Ovary (tissue), 9 donors: ENCODE data around the gene SRC. TPM values are rescaled to one million over a fixed set of nuclear protein-coding genes. Genes with fewer than 3 reads are reported as not detected.
"Not testable (repeated sequence)": the region's sequence is repeated elsewhere in the genome, so short reads cannot be mapped to it uniquely, and the experiment has no call there.

Experiments used
- DNase-seq, 5 donors: peaks; one replicate each; pipeline ENCODE4 v3.0.0-alpha.2; 2019 to 2020
- H3K27ac ChIP-seq, 2 donors: fragments of 200-600 bp; one replicate each; pipeline versions ENCODE4 v1.5.1 to v1.8.0; 2019 to 2022
- H3K27me3 ChIP-seq: fragments of 200-600 bp; one replicate; pipeline ENCODE4 v1.8.0; 2022
- H3K36me3 ChIP-seq: fragments of 200-600 bp; sonication (generic); one replicate; pipeline ENCODE4 v1.5.1; 2019
- H3K4me1 ChIP-seq: one replicate; pipeline ENCODE4 v1.8.1; 2013; ENCODE audit warnings: mild to moderate bottlenecking, moderate library complexity; ENCODE audit not compliant: insufficient read depth
- H3K4me3 ChIP-seq: fragments of 200-600 bp; sonication (generic); one replicate; pipeline ENCODE4 v1.5.1; 2017
- H3K9me3 ChIP-seq, 2 donors: fragments of 200-600 bp in 1 of 2; sonication (generic) in 1 of 2; one replicate each; pipeline versions ENCODE4 v1.5.1 to v1.8.1; 2013 to 2019; ENCODE audit warnings: mild to moderate bottlenecking in 1 of 2, moderate library complexity in 1 of 2
- CTCF ChIP-seq, 3 donors: fragments of 450-650 bp in 2 of 3; fragments of 200-600 bp in 1 of 3; IDR thresholded peaks; one replicate each; pipeline versions ENCODE4 v1.5.1 to v1.8.0; 2016 to 2022; ENCODE audit warnings: antibody characterized with exemption in 3 of 3, mild to moderate bottlenecking in 1 of 3
- EP300 ChIP-seq: sonication (generic); formaldehyde crosslinking; IDR thresholded peaks from one replicate; pipeline ENCODE4 v1.6.1; 2017; ENCODE audit warnings: antibody characterized with exemption
- POLR2A ChIP-seq: fragments of 450-650 bp; IDR thresholded peaks from one replicate; pipeline ENCODE4 v1.6.1; 2017; ENCODE audit warnings: antibody characterized with exemption, mild to moderate bottlenecking, moderate library complexity
- WGBS, 3 donors: extraction: QIAGEN DNeasy Blood & Tissue Kit in 1 of 3; methylation state at CpG; one replicate each; pipeline versions ENCODE4 v1.1.5 to v1.1.7; 2013 to 2017; 5-methylcytosine and 5-hydroxymethylcytosine counted together
- intact Hi-C, 4 donors: fragments of 100-400 bp; cut with DNase I; formaldehyde crosslinking; loops; one replicate each; pipeline versions ENCODE4 v1.11.0 to v1.15.1; 2022 to 2023
- polyA plus RNA-seq, 2 donors: library from polyadenylated mRNA; stranded (reverse); fragments of 200-250 nt in 1 of 2; fragments of 350-450 nt in 1 of 2; fragmentation: Illumina TruSeq in 1 of 2; extraction: RNeasy Lipid Tissue Mini Kit (QIAGEN cat#74804) in 1 of 2; gene quantifications; one replicate each; pipeline ENCODE4 v1.2.3, GENCODE V29; 2013 to 2014
- total RNA-seq, 7 donors: library from RNA; depleted of rRNA in 2 of 7; stranded (reverse); fragments of >200 nt in 2 of 7; fragmentation: NEBNext Ultra II Directional in 3 of 7; extraction: Animal tissue kit (Norgen Biotek cat#: 25700) in 3 of 7; gene quantifications; one replicate each; pipeline versions ENCODE4 v1.1.0 to v1.2.4, GENCODE V29; 2016 to 2023
- donor health status: DM: no; HTN: no; CAD: no; lungs with moderate emphysema.
- donor health status: DM: no; HTN: no; CAD: no.
- donor health status: Bipolar disorder and iron deficiency.
- donor health status: DM: yes; HTN: yes; CAD: no.
- donor health status: DM: no; HTN: no; CAD: no.
- donor health status: DM: yes; HTN: yes; CAD: no.

Gene SRC
- total and polyA plus RNA-seq, 9 donors = 17.0 to 72.7 (median 34.7) TPM

GRCh38 chr20:37339208-37339607 lies 6.7 kb upstream of the SRC start:
- 79 to 83% (median 80%) methylated on average over 4 of the region's 4 CpGs for WGBS, 3 donors
- Histone ChIP-seq H3K36me3 (no peaks in the 10 kb centered on the region), H3K9me3 (no peaks in the 10 kb centered on the region), H3K27me3 (no peaks in the 10 kb centered on the region), H3K27ac (no peak overlapping the region), H3K4me3 (no peak overlapping the region), H3K4me1 (peaks cover 9% of the 10 kb centered on the region)
- no peak for DNase-seq
- intact Hi-C loops = loop anchor here in 1 of 4 donors (5.0 kb wide), 1 partner anchor 52 kb away; the partner anchor contains the start of gene MANBAL
- TF ChIP-seq EP300 (no peak), CTCF (IDR thresholded peaks at IDR 0.05) (no peak), POLR2A (no peak)

- not testable (repeated sequence) for H3K27me3 ChIP-seq, H3K9me3 ChIP-seq, H3K4me3 ChIP-seq, H3K4me1 ChIP-seq, H3K36me3 ChIP-seq, H3K27ac ChIP-seq
- 94 to 95% (median 94%) methylated on average over 7 of the region's 7 CpGs for WGBS, 3 donors
- peak in 1 of 5 donors; percentile 7 for DNase-seq
- intact Hi-C loops = loop anchor here in 2 of 4 donors (5.0 to 10.0 kb wide), 2 partner anchors 45 to 52 kb away; partner anchors contain the start of gene MANBAL (in 1 of the 2)
These were observed 6.2 kb upstream of the SRC start for GRCh38 chr20:37339764-37340109.

- H3K4me3 ChIP-seq = no peak overlapping the region
- 69 to 82% (median 76%) methylated on average over 6 of the region's 6 CpGs for WGBS, 3 donors
- intact Hi-C loops = loop anchor here in 1 of 4 donors (10.0 kb wide), 1 partner anchor 46 kb away; no protein-coding TSS in a partner anchor
These were observed 4.9 kb upstream of the SRC start for GRCh38 chr20:37340998-37341397.

GRCh38 chr20:37341632-37342031 lies 4.3 kb upstream of the SRC start:
- H3K36me3 ChIP-seq = no peaks in the 10 kb centered on the region
- H3K9me3 ChIP-seq = no peaks in the 10 kb centered on the region
- intact Hi-C loops = loop anchor here in 1 of 4 donors (10.0 kb wide), 1 partner anchor 47 kb away; no protein-coding TSS in a partner anchor

More at GRCh38 chr20:37340998-37341397, 4.9 kb upstream of the SRC start:
- H3K4me1 ChIP-seq = peaks cover 7% of the 10 kb centered on the region
- peak in 1 of 5 donors; percentile 5 for DNase-seq
- H3K9me3 ChIP-seq = no peaks in the 10 kb centered on the region
- no peak overlapping the region for H3K27ac ChIP-seq
- no peaks in the 10 kb centered on the region for H3K27me3 ChIP-seq
- no peak for TF ChIP-seq POLR2A
- TF ChIP-seq EP300 = no peak
- no peak for TF ChIP-seq CTCF (IDR thresholded peaks at IDR 0.05)
- no peaks in the 10 kb centered on the region for H3K36me3 ChIP-seq

More at GRCh38 chr20:37341632-37342031, 4.3 kb upstream of the SRC start:
- H3K4me3 ChIP-seq = no peak overlapping the region
- no peak overlapping the region for H3K27ac ChIP-seq
- 93 to 94% (median 93%) methylated on average over 11 of the region's 11 CpGs for WGBS, 3 donors
- DNase-seq = peak in 2 of 5 donors; percentile 22 to 35
- H3K4me1 ChIP-seq = peaks cover 4% of the 10 kb centered on the region
- TF ChIP-seq POLR2A (no peak), CTCF (IDR thresholded peaks at IDR 0.05) (no peak), EP300 (no peak)
- no peaks in the 10 kb centered on the region for H3K27me3 ChIP-seq
